Occipital lobe (tissue), 2 donors: Measurements from ENCODE around the gene VSIG8. TPM values are rescaled to one million over a fixed set of nuclear protein-coding genes. Genes with fewer than 3 reads are reported as not detected.
"Not testable (repeated sequence)": the region's sequence is repeated elsewhere in the genome, so short reads cannot be mapped to it uniquely, and the experiment has no call there.

ENCODE experiments used
- DNase-seq: peaks from one replicate; lab custom pipeline; 2025; lab: John Stamatoyannopoulos, UW
- total RNA-seq: library from RNA; depleted of rRNA; stranded (reverse); fragments of >200 nt; gene quantifications from one replicate; pipeline ENCODE4 v1.2.3, GENCODE V29; 2014

The VSIG8 gene, protein sequence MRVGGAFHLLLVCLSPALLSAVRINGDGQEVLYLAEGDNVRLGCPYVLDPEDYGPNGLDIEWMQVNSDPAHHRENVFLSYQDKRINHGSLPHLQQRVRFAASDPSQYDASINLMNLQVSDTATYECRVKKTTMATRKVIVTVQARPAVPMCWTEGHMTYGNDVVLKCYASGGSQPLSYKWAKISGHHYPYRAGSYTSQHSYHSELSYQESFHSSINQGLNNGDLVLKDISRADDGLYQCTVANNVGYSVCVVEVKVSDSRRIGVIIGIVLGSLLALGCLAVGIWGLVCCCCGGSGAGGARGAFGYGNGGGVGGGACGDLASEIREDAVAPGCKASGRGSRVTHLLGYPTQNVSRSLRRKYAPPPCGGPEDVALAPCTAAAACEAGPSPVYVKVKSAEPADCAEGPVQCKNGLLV
- total RNA-seq: not detected

DNA sequence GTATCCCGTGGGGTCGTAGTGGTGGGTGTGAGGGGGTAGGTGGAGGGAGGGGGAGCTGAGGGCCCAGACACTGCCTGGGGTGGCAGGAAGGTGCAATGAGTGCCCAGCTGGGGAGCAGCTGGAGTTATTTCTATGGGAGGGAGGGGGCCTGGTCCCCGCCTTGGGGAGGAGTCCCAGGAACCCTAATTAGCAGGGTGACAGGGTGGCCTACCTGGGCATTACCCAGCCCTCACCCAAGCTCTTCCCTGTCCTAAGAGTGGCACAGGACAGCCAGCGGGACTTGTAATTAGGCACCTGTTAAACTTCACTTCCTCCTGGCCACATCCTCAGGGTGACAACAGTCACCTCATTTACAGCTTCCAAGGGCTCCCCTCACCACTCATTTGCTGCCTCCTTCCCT is at the start of gene VSIG8:
Gene VSIG8 (minus strand): TSS at position 101 of the 400 bp plus-strand sequence. CDS start 136 bp downstream, outside the sequence.
- DNase-seq: no peak

DNA sequence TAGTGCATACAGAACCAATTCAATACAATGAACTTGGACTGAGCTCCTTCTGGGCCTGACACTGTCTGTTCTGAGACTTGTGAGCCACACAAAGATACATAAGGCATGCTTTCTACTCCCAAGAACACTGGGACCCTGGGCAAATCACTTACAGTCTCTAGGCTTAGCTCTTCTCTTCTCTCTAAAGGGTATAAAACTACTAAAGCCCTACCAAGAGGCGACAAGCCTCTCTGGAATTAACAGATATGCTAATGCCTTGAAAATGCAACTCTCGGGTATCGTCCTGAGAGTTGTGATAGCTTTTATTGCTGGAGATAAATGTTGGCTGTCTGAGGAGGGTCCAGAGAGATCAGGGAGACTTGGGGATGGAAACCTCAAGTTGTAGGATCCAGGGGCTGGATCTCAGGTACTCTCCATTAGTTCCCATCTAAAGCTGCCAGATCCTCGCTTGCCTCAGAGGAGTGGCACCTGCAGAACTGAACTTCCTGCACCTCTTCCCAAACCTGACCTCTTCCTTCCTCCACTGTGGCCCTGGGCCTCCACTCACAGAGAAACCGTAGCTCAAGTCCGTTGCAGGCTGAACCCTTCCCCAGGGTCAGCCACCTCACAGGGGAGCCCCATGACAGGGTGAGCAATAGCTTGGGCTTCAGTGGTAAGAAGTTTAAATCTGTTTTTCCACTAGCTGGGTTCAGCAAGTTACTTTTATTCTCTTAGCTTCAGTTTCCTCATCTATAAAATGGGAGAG is 49.0 kb upstream of the VSIG8 start:
- DNase-seq: no peak

DNA sequence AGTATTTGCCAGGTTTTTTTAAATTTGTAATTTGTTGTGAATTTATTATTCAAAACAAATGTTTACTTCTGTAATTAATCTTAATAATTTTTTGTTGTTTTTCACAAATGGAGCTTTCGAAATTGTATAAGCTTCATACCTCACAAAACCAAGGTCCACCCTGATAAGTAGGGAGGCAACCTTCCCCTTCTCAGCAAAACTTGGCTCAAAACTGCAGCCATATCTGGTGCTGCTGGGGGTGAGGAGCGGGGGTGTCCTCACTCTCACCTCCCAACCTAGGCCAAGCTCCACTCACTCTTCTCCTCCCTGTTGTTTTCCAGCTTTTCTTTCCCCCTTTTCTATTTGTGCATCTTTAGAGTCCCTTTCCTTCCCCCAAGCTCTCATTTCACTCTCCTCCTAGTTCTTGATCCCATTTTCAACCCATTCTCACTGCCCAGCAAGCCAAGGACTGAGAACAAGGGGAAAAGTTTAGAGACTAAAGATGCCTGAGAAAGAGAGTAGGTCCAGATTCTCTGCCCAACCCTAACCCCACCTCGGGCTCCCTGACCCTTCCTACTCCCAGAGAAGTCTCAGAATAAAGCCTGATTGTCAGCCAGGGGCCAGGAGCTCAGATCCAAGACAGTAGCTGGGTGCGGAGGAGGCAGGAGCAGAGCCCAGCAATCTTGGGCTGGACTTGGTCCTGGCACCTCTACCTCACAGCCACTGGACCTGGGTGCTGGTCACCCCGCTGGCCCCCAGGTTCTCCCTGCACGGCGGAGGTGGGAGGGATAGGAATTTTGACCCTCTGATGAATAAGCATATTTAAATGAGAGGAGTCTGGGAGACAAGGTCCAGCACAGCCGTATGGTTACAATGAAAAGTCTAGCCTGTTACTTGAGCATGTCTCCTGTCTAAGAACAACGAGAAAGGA is 45.8 kb upstream of the VSIG8 start:
- DNase-seq: no peak

DNA sequence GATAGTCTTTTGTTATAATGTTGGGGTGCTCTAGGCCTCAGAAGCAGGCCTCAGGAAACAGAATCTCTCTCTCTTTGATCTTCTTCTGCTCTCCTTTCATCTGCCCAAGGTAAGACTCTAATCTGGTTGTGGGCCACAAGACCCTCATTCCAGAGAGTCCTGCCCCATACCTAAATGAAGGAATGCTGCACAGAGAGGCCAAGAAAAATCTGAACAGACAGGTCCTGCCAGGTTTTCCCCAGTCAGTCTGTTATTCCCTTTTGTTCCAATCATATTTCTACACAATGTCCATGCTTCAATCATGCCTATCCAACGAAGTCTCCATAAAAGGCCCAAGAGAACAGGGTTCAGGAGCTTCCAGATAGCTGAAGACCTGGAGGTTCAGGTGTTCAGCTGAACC is 44.5 kb upstream of the VSIG8 start:
- DNase-seq: no peak

DNA sequence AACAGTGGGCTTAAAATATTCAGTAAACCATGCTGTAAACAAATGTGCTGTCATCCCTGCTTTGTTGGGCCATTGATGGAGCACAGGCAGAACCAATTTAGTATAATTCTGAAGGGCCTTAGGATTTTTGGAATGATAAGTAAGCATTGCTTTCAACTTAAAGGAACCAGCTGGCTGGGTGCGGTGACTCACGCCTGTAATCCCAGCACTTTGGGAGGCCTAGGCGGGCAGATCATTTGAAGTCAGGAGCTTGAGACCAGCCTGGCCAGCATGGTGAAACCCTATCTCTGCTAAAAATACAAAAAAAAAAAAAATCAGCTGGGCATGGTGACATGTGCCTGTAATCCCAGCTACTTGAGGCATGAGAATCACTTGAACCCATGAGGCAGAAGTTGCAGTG is 41.6 kb upstream of the VSIG8 start:
- DNase-seq: not testable (repeated sequence)

DNA sequence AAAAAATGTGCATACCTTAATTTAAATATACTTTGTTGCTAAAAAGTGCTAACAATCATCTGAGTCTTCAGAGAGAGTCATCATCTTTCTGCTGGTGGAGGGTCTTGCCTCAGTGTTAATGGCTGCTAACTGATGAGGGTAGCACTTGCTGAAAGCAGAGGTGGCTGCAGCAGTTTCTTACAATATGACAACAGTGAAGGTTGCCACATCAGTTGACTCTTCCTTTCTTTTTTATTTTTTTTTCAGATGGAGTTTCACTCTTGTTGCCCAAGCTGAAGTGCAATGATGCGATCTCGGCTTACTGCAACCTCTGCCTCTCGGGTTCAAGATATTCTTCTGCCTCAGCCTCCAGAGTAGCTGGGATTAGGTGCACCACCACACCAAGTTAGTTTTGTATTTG is 40.1 kb upstream of the VSIG8 start:
- DNase-seq: no peak

DNA sequence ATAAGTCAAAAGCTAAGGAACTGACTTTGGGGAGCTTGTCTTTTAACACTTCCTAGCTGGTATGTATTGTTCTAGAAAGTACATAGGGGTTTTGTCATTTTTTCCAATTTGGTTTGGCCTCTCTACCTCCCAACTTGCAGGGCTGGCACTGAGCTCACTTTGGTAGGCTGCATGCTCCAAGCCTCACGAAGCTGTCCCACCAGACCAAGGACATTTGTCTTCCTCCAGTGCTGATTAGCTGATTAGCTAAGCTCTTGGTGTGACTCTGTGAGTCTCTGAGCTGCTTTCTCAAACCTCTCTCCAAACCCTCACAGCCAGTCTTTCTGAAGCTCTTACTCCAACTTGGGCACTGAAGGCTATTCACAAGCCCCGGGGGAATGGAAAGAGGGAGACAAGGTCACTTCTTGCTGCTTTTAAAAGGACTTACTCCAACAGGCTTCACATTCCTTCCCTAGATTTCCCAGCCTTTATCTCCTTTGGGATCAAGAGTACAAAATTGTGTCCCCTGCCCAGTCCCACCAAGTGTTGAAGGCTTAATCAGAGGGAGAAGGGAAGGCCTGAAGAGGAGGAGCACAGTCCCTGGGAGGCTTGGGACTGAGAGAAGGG is 38.4 kb upstream of the VSIG8 start:
- DNase-seq: no peak

DNA sequence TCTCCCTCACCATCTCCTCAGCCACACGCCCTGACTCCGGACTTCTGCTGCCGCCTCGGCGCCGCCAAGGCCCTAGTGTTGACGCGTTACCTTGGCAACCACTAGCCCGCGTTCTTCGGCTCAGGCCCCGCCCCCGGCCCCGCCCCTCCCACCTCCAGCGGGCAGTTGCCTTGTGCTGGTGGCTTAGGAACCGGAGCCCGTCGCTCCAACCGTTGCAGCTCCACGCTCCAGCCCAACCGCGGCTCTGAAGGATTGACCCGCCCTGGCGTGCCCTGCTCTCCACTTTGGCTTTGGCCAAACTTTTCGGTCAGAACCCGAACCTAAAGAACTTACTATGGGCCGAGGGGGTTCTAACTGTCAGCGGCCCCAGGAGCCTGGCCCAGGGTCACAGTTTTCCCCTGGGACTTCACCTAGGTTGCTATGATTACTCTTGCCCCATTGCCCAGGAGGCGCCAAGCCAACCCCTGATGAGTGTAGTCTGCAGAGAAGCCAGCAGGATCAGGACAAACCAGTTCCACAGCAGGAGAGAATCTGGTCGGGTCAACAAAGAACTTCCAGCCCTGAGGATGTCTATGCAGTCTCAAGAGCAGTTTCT is 37.7 kb upstream of the VSIG8 start, which contains the start of gene CFAP45:
Gene CFAP45 (minus strand): TSS at position 80 of the 595 bp plus-strand sequence. CDS start 67 bp downstream, at position 13.
- no peak for DNase-seq

DNA sequence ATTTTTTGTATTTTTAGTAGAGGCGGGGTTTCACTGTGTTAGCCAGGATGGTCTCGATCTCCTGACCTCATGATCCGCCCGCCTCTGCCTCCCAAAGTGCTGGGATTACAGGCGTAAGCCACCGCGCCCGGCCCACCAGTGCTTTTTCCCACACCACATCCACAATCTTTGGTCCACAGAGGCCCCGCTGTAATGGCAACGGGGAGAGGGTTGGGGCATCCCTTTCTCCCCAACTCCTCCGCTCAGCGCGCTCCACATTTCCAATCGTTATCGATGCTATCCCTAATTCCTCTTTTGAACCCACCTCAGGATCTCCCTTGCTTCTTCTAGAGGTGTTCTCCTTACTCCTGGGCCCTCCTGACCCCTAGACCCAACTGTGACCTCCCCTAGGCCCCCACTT is 37.2 kb upstream of the VSIG8 start:
- not testable (repeated sequence) for DNase-seq

DNA sequence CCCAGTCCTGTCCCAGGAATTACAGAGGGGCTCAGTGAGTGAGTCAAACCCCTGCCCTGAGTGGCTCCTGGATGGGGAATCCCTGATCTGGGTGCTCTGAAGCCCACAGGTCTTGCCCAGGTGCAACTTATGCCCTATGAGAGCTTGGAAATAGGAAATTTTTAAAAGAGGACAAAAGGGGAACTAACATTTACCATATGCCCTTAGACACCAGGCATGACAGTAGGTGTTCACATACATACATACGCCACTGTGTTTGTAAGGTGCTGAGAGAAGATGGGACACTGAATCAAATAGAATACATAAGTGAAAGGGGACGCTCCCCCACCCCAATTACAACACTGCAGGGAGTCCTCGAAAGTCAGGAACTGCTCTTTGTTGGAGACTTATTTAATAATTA is 36.1 kb upstream of the VSIG8 start:
- DNase-seq: no peak

DNA sequence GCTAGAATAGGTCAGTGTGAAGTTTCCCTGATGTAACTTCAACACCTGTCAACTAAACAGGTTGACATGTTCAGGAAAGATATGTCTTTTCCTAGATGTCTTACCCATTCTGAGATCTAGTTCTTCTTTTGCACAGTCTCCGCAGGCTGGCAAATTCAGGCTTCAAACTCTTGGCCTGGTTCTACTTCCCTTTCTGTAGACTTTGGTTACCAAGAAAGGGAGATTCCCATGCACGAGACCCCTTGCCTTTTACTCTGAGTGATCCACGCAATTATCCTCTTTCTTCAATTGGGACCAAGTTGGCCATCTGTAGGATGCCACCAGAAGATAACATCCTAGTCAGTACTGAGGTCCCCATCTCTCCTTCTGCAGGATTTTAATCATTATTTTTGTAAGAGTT is 35.5 kb upstream of the VSIG8 start:
- no peak for DNase-seq

DNA sequence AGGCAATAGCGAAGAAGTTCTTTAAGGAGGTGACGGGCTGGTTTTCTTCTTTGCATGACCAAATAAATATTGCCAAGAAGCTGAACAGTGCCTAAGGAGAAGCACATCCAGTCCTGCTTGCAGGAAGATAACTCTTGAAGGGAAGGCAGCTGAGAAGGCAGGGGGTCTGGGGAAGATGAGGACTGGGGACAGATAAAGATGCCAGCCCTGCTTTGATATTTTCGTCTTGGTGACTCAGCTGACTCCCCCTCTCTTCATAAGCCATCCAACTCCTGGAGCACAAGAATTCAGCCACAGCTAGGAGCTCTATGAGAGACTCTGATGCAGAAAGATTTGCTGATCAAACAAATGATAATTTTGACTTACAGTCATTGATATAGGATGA is 34.1 kb upstream of the VSIG8 start:
- no peak for DNase-seq

DNA sequence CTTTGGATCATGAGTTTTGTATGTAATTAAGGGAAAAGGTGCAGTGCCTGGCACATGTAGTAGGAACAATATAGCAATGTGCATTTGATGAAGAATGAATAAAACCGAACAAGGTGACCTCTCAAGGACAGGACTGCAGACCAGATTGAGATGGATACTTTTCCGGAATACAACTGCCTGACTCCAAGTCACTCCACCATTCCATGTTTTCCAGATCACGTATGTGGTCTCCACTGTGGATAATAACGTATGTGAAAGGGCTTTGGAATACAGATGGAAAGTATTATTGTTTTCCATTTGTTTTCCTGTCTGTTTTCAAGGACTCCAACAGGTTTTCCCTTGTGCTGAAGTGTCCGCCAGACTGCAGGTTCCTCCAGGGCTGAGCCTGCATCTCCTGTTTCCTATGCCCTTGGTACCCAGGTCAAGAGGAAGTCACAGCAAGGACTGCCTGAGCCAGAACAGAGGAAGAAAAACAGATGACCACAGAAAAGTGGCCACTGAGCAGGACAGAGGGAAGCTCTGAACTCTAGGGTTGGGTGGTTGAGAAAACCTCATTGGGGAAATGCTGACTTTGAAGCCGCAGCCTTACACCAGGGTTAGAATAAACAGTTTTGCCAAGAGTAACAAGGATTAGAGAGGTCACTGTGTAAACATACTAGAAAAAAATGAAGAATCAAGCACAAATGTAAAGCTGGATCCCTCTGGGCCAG is 33.5 kb upstream of the VSIG8 start:
- DNase-seq: no peak

DNA sequence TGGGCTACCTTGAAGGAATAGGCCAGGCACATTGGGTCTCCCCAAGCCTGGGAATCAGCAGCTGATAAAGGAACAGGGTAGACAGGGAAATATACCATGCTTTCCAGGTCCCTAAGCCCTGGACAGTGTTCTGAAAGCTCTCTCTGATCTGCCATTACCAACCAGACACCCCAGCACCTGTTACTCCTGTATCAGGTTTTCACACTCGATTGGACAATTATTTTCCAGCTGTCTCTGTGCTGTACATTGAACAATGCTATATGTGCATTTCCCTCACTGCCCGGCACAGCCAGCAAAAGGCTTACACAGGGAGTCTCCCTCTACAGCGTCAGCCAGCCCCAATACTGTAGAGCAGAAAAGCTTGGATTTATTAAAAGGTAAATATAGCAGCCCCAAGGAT is 32.8 kb upstream of the VSIG8 start:
- DNase-seq: no peak

DNA sequence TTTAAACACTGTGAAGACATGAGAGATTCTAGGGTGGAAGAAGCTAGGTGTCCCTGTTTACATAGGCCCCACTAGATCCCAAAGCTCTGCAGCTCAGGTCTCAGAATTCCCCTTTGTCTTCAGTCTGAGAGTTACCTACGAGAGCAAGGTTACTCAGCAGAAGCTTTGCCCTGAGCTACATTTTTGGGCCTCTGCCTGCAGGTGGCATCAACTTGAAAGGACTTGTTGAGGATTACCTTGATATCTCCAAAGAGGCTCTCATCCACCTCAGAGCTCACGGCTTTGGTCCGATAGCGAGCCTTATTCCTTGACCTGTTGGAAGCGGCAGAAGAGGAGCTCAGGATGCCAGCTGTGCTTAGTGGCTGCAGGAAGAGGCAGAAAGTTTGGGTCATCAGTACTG is 30.5 kb upstream of the VSIG8 start:
- DNase-seq: no peak

DNA sequence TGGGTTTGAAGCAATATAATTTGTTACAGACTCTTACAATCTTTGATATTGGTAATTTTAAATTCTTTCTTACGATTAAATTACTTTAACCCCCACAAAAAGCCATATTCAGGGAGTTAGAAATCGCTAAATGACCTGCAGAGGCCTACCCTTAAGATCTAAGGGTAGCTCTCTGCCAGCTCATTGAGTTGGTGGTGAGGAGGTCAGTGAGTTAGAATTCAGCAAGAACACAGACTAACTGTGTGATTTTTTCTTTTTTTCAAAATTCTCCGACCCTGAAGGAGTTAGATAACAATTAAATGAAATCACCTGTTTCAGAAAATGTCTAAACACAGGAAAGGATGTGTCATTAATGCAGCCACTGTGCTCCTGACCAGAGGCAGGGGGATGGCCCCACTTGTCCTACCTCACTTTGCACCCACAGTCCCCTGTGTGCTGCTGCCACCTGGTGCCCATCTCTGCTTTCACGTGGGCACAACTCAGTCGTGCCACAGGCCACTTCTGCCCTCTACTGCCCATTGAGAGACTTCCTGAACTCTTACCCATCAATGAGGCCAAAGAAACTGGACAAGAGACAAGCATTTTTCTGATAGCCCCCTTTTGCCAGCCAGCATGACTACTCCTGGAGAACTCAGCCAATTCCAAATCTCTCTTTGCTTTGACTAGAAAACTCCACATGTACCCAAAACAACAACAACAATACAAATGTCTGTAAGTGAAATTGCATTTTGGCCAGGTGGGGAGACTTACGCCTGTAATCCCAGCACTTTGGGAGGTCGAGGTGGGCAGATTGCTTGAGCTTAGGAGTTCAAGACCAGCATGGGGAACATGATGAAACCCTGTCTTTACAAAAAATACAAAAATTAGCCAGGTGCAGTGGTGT is 29.1 kb upstream of the VSIG8 start:
- DNase-seq: peak; percentile 67

DNA sequence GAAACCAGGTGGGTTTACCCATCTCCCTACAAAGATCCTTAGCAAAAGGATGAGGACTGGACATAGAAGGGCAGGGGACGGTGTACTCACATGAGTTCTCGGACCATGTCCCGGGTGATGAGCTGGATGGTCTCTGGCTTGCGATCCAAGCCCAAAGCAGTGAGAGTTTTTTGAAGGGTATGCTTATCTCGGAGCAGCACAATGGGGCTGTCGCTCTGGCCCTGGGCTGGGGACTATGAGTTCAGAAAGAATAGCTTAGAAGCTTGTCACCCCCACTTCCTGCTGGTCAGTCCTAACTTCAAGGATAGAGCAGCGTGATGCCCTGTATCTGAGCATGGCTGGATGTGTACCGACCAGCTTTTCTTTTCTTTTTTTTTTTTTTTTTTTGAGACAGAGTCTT is 27.9 kb upstream of the VSIG8 start:
- no peak for DNase-seq

DNA sequence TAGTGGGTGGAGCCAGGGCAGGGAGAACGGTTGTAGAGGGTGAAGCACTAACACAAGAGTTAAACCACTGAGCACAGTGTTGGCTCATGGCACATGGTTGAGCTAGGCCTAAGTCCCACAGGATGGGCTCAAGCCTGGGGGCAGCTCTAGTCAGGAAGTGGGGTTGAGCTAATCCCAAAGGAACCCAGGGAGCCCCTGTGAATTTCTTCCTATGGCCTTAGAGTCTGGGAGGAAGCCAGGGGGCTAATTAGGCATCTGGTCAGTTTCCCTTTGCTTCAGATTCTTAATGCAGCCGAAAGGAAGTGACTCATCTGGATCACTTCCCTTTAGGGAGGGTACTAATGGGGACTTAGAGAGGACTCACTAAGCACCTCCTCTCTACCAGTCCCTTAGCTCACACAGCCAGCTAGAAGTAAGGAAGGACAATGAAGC is 27.4 kb upstream of the VSIG8 start:
- DNase-seq: no peak

DNA sequence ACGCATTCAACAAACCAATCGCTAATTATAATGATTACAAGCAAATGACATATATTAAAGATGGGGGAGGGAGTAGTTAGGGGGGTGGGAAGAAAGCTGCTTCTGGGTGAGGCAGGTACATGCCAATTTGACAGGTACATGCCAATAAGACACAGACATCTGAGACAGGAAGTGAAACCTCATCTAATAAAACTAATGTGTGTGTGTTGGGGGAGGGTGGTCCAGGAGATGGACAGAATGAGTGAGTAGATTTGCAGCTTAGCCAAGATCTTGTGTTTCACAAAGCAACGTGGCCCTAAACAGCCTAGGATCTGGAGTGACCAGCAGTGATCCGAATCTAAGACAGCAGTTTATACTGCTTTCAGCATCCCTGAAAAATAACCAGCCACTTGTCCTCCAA is 26.7 kb upstream of the VSIG8 start:
- no peak for DNase-seq
